Smooth muscle cell (in vitro differentiated cells): ENCODE measurements around the gene CIAPIN1. TPM values are rescaled to one million over a fixed set of nuclear protein-coding genes. Genes with fewer than 3 reads are reported as not detected.

ENCODE experiments used
- DNase-seq: peaks from one replicate; lab custom pipeline; 2025; ENCODE audit not compliant: unreplicated experiment; lab: John Stamatoyannopoulos, UW
- H2AFZ ChIP-seq: fragments of 200-600 bp; sonication (generic); 2 replicates; pipeline ENCODE4 v1.6.0; 2016; ENCODE audit warnings: antibody characterized with exemption, low read depth, mild to moderate bottlenecking
- H3F3A ChIP-seq: fragments of 200-600 bp; sonication (generic); 2 replicates; pipeline ENCODE4 v1.6.0; 2017; ENCODE audit warnings: antibody characterized with exemption, low read depth
- H3K27ac ChIP-seq: fragments of 200-600 bp; sonication (generic); 2 replicates; pipeline ENCODE4 v1.5.1; 2016; ENCODE audit warnings: low read depth, mild to moderate bottlenecking
- H3K27me3 ChIP-seq: fragments of 200-600 bp; sonication (generic); 2 replicates; pipeline ENCODE4 v1.6.1; 2016; ENCODE audit warnings: low read depth, mild to moderate bottlenecking
- H3K36me3 ChIP-seq: fragments of 200-600 bp; sonication (generic); 2 replicates; pipeline ENCODE4 v1.5.1; 2016; ENCODE audit warnings: low read depth
- H3K4me1 ChIP-seq: fragments of 200-600 bp; sonication (generic); 2 replicates; pipeline ENCODE4 v1.5.1; 2016; ENCODE audit warnings: low read depth
- H3K4me2 ChIP-seq: fragments of 200-600 bp; sonication (generic); 2 replicates; pipeline ENCODE4 v1.6.0; 2016; ENCODE audit warnings: mild to moderate bottlenecking
- H3K4me3 ChIP-seq: fragments of 200-600 bp; sonication (generic); 2 replicates; pipeline ENCODE4 v1.5.1; 2016; ENCODE audit warnings: mild to moderate bottlenecking
- H3K79me2 ChIP-seq: fragments of 200-600 bp; sonication (generic); 2 replicates; pipeline ENCODE4 v1.6.0; 2016; ENCODE audit warnings: low read depth, mild to moderate bottlenecking
- H3K9ac ChIP-seq: fragments of 200-600 bp; sonication (generic); 2 replicates; pipeline ENCODE4 v1.6.0; 2016; ENCODE audit warnings: low read depth
- H3K9me3 ChIP-seq: fragments of 200-600 bp; sonication (generic); replicated peaks from 2 replicates; pipeline ENCODE4 v1.5.1; 2016; ENCODE audit warnings: low read depth
- H4K20me1 ChIP-seq: fragments of 200-600 bp; sonication (generic); 2 replicates; pipeline ENCODE4 v1.6.0; 2016; ENCODE audit warnings: low read depth
- WGBS: methylation state at CpG from one replicate; pipeline ENCODE4 v1.1.7; 2016; ENCODE audit warnings: low lambda C conversion rate; 5-methylcytosine and 5-hydroxymethylcytosine counted together
- polyA plus RNA-seq: library from polyadenylated mRNA; unstranded; fragments of >200 nt; fragmentation: Nextera tagmentation; extraction: Ambion mirVana; gene quantifications from 2 replicates; pipeline ENCODE4 v1.2.1, GENCODE V29; 2016
- total RNA-seq: library from RNA; depleted of rRNA; stranded (reverse); fragments of >200 nt; gene quantifications from 2 replicates; pipeline ENCODE4 v1.2.3, GENCODE V29; 2014
- TF ChIP-seq, protein P1 (sequence below): fragments of 200-600 bp; sonication (generic); IDR thresholded peaks from 2 replicates; pipeline ENCODE4 v1.5.1; 2017; ENCODE audit warnings: borderline replicate concordance, mild to moderate bottlenecking, antibody characterized with exemption; ENCODE audit not compliant: insufficient read depth, poor library complexity, severe bottlenecking

Gene CIAPIN1
- total and polyA plus RNA-seq, 2 experiments from 2014 or later = 36.6 to 58.1 TPM

DNA sequence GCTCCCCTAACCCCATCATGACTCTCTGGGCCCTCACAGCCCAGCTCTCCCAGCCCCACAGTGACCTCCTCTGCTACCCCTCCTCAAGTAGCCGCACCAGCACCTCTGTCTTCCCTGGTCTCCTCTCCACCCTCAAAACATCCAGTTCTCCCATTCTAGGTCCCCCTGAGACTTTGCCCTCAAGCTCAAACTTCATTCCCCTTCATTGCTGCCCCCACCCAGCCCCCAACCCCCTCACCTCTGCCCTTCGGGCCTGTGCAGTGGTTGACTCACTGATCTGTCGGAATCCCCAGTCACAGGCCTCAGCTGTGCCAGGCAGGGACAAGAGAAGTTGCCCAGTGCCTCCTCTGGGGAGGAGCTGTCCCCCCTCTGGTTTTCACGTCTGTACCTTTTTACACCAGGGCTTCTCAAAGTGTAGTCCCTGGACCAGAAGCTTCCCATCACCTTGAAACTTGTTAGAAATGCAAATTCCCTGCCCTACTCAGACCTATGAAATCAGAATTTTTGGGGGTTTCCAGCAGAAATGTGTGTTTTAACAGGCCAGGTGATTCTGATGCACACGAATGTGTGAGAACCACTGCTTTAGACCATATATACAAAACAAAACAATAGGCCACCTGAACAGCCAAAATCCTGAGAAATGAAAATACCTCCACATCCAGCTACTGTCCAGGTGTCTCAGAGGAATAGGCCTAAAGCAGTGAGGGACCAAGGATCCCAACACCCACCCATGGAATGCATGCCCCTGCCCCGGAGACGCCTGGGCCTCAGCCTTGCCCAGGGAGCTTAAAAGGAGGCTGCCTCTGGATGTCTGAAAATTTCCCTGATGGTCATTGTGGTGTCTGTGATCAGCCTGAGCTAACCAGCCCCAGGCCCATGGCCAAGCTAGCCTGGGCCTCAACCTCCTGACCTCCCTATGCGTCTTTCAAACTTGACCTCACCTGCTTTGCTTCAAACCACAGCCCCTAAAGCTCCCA, 40.0 kb upstream of the CIAPIN1 start:
- Histone ChIP-seq H3K36me3 (no peaks in the 10 kb centered on the region), H3K9ac (no peak overlapping the region), H3K4me2 (peak overlapping the region; percentile 87), H2AFZ (peak overlapping the region; percentile 97), H3K4me3 (peak overlapping the region; percentile 87), H3K27me3 (no peaks in the 10 kb centered on the region), H3K9me3 (no peaks in the 10 kb centered on the region), H3F3A (no peaks in the 10 kb centered on the region), H3K27ac (peak overlapping the region; percentile 52), H3K4me1 (no peaks in the 10 kb centered on the region), H4K20me1 (peaks cover 21% of the 10 kb centered on the region), H3K79me2 (peaks cover 42% of the 10 kb centered on the region)
- TF ChIP-seq, protein P1, sequence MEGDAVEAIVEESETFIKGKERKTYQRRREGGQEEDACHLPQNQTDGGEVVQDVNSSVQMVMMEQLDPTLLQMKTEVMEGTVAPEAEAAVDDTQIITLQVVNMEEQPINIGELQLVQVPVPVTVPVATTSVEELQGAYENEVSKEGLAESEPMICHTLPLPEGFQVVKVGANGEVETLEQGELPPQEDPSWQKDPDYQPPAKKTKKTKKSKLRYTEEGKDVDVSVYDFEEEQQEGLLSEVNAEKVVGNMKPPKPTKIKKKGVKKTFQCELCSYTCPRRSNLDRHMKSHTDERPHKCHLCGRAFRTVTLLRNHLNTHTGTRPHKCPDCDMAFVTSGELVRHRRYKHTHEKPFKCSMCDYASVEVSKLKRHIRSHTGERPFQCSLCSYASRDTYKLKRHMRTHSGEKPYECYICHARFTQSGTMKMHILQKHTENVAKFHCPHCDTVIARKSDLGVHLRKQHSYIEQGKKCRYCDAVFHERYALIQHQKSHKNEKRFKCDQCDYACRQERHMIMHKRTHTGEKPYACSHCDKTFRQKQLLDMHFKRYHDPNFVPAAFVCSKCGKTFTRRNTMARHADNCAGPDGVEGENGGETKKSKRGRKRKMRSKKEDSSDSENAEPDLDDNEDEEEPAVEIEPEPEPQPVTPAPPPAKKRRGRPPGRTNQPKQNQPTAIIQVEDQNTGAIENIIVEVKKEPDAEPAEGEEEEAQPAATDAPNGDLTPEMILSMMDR = no peak
- WGBS = 35% methylated on average over 8 of the region's 8 CpGs
- DNase-seq = no peak

DNA sequence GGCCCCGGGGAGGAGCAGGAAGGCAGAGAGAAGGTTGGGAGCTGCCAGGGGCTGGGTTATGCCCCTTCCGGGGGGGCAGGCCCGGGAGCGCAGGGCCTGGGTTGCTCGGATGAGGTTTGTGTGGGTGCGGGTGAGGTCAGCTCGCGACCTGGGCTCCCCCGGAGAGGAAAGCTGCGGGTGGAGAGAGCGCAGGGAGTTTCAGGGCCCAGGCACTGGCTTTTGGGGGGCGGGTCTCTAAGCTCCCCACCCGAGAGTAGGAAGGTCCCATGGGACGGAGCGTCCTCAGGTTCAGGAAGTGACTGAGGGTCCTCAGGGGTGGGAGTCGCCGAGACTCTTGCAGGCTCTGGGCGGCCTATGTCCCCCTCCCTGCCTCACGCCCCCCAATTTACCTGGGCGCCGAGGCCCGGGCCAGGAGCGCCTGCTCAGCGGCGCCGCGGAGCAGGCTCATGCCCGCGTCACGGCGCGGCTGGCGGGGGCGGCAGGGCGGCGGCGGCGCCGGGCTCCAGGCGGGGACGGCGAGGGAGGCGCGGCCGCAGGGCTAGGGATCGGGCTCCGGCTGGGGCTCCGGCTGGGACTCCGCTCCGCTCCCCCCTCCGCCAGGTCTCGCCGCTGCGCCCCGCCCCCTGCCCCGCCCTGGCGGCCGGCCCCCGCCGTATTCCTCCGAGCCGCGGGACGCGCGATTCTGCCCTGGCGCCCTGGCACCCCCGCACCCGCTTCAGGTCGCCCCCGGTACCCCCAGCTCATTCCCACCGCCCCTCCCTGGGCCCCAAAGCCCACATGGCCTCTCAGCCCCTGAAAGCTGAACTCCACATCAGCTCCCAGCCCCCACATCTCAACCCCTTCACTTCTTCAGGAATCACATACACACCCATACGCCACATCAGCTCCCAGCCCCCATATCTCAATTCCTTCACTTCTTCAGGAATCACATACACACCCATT, 39.0 kb upstream of the CIAPIN1 start, which contains the start of gene DOK4:
TSS of gene DOK4 (minus strand) at position 578 of the 942 bp plus-strand sequence. CDS start 6,986 bp downstream, outside the sequence.
- Histone ChIP-seq H3K4me3 (peak within 1 kb of the TSS; percentile 87), H3F3A (peaks cover 4% of the 10 kb centered on the region), H3K4me1 (no peaks in the 10 kb centered on the region), H3K79me2 (peaks cover 49% of the 10 kb centered on the region), H3K27ac (peak within 1 kb of the TSS; percentile 82), H3K4me2 (peak within 1 kb of the TSS; percentile 98), H2AFZ (peak within 1 kb of the TSS; percentile 97), H3K36me3 (no peaks in the 10 kb centered on the region), H4K20me1 (peaks cover 21% of the 10 kb centered on the region), H3K9ac (peak within 1 kb of the TSS; percentile 93), H3K27me3 (no peaks in the 10 kb centered on the region), H3K9me3 (no peaks in the 10 kb centered on the region)
- TF ChIP-seq, protein P1 = no peak
- DNase-seq = peak; percentile 48
- WGBS = under 1% methylated on average over 28 of the region's 73 CpGs

DNA sequence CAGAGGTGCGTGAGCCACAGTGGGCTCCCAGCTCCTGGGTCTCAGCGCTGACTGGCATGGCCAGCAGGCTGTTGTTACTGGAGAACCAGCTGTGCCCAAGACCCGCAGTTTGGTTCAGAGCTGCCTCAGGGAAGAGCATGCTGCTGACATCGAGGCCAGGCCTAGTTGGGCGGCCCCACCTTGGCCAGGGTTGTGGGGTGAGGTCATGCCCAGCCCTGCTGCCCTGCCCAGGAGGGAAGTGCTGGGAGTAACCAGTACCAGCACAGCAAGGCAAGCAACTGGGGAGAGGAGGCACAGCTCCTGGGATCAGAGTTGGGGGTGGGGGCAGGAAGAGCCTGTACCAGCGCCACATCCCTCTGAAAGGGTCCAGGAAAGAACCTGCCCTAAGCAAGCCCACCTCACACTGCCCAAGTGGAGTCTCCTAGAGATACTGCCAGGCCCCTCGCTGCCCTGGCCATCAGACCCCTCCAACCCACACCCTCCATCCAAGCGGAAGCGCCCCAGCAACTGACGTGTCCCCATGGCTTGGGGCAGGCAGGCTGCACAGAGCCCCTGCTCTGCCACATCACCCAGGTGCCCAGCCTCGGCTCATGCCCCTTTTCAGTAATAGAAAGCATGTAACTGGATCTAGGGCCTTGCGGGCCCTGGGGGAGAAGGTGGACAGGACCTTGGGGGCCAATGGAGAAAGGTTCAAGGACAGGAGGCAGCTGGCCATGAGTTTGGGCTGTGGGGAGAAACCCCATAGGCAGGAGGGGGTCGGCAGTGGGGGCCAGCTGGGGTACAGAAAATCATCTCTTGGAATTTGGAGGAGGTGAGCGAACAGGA, 38.1 kb upstream of the CIAPIN1 start:
- H2AFZ ChIP-seq = peak overlapping the region; percentile 71
- H3K4me3 ChIP-seq = peak overlapping the region; percentile 87
- H3F3A ChIP-seq = peaks cover 8% of the 10 kb centered on the region
- no peaks in the 10 kb centered on the region for H3K9me3 ChIP-seq
- H3K27me3 ChIP-seq = no peaks in the 10 kb centered on the region
- H3K27ac ChIP-seq = peak overlapping the region; percentile 82
- peaks cover 3% of the 10 kb centered on the region for H3K4me1 ChIP-seq
- peak overlapping the region; percentile 93 for H3K9ac ChIP-seq
- no peaks in the 10 kb centered on the region for H3K36me3 ChIP-seq
- 51% methylated on average over 13 of the region's 14 CpGs for WGBS
- peak overlapping the region; percentile 98 for H3K4me2 ChIP-seq
- H3K79me2 ChIP-seq = peaks cover 57% of the 10 kb centered on the region
- no peak for DNase-seq
- TF ChIP-seq, protein P1 = no peak
- H4K20me1 ChIP-seq = peaks cover 28% of the 10 kb centered on the region
